Central memory CD8-positive, alpha-beta T cell (primary cell): ENCODE measurements around the gene SLC18A3.

Source experiments
- ATAC-seq: fragments of 150-1000 bp; cut with Tn5 transposase; replicated peaks from 2 replicates; pipeline ENCODE4 v1.10.0; 2022; ENCODE audit warnings: mild to moderate bottlenecking, moderate FRiP score, moderate number of reproducible peaks; ENCODE audit not compliant: poor library complexity, severe bottlenecking; ENCODE audit errors: extremely low read depth
- DNase-seq, 2 donors: peaks; one replicate each; pipeline ENCODE4 v3.0.0; 2021; ENCODE audit warnings: low spot score in 2 of 2
- H3K27ac Mint-ChIP-seq: one replicate; pipeline ENCODE4 v1.8.0; 2022; ENCODE audit warnings: low read depth, mild to moderate bottlenecking, moderate library complexity, mixed read lengths
- H3K27me3 Mint-ChIP-seq: one replicate; pipeline ENCODE4 v1.8.0; 2022; ENCODE audit warnings: mixed read lengths
- H3K36me3 Mint-ChIP-seq: one replicate; pipeline ENCODE4 v1.8.0; 2022; ENCODE audit warnings: mild to moderate bottlenecking, moderate library complexity, mixed read lengths; ENCODE audit not compliant: insufficient read depth
- H3K4me1 Mint-ChIP-seq: one replicate; pipeline ENCODE4 v1.8.0; 2022; ENCODE audit warnings: mixed read lengths
- H3K4me3 Mint-ChIP-seq: one replicate; pipeline ENCODE4 v1.8.0; 2022; ENCODE audit warnings: mild to moderate bottlenecking, moderate library complexity, mixed read lengths
- H3K9me3 Mint-ChIP-seq: one replicate; pipeline ENCODE4 v1.8.0; 2022; ENCODE audit warnings: mixed read lengths

Gene SLC18A3

DNA sequence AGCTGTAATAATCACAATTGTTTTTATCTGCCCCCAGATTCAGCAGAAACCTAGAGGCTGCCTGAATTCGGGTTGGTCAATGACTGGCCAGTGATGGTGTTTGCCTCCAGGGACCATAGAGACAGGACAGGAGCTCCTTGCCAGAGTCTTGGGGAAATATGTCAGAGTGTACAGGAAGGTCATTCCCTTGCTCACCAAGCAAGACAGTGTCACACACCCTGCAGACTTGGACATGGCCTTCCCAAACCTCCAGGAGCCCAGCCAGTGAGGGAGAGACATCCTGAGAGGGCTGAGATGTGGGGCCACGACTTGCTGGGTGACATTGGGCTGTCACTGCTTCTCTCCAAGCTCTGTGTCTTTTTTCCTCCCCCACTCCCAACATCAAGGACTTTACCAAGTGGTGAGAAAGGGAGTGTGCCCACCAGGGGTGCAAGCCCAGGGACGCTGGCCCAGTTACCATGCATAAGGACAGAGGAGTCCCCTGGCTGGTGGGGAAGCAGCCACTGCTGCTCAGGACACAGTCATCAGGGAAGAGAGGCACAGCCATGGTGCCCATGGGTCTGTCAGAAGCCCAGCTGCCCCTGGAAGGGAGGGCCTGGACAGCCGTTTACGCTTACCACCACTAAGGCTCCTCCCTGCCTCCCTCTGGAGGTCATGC, 44.1 kb downstream of the SLC18A3 start:
- H3K4me3 Mint-ChIP-seq = no peak overlapping the region
- ATAC-seq = no peak
- peaks cover 3% of the 10 kb centered on the region for H3K4me1 Mint-ChIP-seq
- peaks cover 12% of the 10 kb centered on the region for H3K9me3 Mint-ChIP-seq
- no peak overlapping the region for H3K27ac Mint-ChIP-seq
- no peaks in the 10 kb centered on the region for H3K36me3 Mint-ChIP-seq
- H3K27me3 Mint-ChIP-seq = peaks cover 45% of the 10 kb centered on the region
- no peak for DNase-seq

DNA sequence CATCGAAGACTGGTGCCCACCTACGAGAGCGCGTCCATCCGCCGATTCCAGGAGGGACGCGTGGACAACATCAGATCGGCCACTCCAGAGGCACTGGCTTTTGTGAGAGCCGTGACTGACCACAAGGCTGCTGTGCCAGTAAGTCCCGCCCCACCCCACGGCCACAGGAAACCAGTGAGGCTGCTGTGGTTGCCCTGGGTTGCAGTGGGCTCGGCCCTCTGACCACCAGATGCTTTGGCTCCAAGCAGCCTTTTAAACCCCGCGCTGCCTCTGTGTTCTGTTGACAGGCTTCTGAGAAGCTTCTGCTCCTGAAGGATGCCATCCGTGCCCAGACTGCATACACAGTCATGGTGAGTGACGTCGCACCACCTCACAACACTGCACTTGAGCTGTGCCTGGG, 45.0 kb downstream of the SLC18A3 start:
- no peak for DNase-seq
- no peak for ATAC-seq
- no peak overlapping the region for H3K4me3 Mint-ChIP-seq
- H3K27ac Mint-ChIP-seq = no peak overlapping the region
- H3K4me1 Mint-ChIP-seq = no peaks in the 10 kb centered on the region
- peaks cover 18% of the 10 kb centered on the region for H3K9me3 Mint-ChIP-seq
- H3K27me3 Mint-ChIP-seq = peaks cover 48% of the 10 kb centered on the region
- no peaks in the 10 kb centered on the region for H3K36me3 Mint-ChIP-seq

DNA sequence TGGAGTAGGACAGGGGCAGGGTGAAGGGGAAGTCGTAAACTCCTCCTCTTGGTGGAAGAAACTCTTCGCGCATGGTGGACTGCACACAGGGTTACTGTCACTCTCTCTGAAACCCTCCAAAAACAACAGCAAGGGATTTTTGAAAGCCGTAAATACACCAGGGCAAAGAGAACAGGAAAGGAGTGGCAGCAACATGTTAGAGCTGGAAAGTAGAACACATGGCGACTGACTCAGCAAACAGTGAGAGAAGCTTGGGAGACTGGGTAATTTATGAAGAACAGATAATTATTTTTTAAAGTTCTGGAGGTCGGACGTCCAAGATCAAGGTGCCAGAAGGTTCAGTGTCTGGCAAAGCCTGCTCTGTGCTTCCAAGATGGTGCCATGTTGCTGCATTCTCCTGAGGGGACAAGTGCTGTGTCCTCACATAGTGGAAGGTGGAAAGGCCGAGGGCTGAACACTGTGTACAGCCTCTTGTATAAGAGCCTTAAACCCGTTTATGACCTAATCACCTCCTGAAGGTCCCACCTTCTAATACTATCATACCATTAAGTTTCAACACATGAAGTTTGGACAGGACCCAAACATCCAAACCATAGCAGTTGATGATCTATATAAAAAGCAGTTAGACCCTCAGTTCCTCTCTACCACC, 46.9 kb downstream of the SLC18A3 start:
- peaks cover 19% of the 10 kb centered on the region for H3K9me3 Mint-ChIP-seq
- no peaks in the 10 kb centered on the region for H3K4me1 Mint-ChIP-seq
- ATAC-seq (no peak), DNase-seq (no peak)
- no peak overlapping the region for H3K4me3 Mint-ChIP-seq
- H3K27me3 Mint-ChIP-seq = peaks cover 43% of the 10 kb centered on the region
- no peak overlapping the region for H3K27ac Mint-ChIP-seq
- no peaks in the 10 kb centered on the region for H3K36me3 Mint-ChIP-seq

DNA sequence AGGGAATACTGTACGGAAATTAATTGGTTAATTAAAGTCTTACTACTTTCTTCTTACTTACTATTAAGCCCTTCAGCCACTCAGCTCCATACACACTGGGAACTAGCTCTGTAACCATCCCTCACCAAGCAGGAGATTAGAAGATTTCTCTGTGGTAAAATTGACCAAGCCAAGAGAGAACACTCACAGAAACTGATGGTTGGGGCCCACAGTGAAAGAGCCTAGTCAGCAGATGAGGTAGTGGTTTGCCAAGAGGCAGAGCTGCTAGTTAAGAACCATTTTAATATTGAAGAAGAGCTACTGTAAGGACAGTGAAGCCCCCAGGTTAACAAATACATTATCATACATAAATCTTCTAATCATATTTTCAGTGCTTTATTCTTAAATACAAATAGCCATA, 47.5 kb downstream of the SLC18A3 start:
- Mint-ChIP-seq H3K27me3 (peaks cover 39% of the 10 kb centered on the region), H3K4me1 (no peaks in the 10 kb centered on the region), H3K27ac (no peak overlapping the region), H3K4me3 (no peak overlapping the region), H3K9me3 (peaks cover 19% of the 10 kb centered on the region), H3K36me3 (no peaks in the 10 kb centered on the region)
- DNase-seq (no peak), ATAC-seq (no peak)

DNA sequence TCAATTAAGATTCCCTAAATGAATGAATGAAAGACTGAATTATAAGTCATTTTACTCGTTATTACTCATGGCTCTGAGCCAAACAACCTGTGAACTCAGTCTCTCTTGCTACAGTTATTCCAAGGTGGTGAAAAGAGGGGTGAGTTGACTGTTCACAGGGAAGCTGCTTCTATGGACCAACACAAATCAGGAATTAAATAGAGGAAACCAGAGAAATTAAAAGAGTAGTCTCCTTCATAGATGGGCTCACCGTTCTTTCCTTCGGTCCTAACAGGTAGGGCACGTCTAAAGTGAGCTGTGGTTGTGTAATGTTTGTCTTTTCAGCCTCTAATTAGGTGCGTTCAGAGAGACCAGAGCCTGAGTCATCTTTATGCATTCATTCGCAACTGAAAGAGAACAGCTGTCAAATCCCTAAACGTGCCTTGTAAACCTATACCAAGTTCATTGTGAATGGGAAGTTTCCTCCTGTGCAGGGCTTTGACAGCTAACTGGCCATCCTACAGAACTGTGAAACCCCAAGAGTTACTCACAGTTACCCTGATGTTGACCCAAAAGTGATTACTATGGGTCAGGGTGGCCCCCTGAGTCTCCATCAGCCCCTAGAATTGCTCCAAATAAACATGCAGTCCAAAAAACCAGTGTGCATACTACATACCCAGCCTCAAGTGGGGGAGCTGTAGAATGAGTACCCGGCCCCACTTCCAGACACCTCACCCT, 51.2 kb downstream of the SLC18A3 start:
- Mint-ChIP-seq H3K27ac (no peak overlapping the region), H3K9me3 (peaks cover 18% of the 10 kb centered on the region)
- ATAC-seq = no peak

More for the DNA sequence above, 51.2 kb downstream of the SLC18A3 start:
- H3K4me1 Mint-ChIP-seq = no peaks in the 10 kb centered on the region
- H3K4me3 Mint-ChIP-seq = no peak overlapping the region
- no peak for DNase-seq
- no peaks in the 10 kb centered on the region for H3K36me3 Mint-ChIP-seq
- H3K27me3 Mint-ChIP-seq = peaks cover 23% of the 10 kb centered on the region
